HL-60 (cell line): ENCODE data around the gene FTO.

Experiments
- DNase-seq, 2 experiments: peaks; one replicate each; pipeline ENCODE4 v3.0.0-alpha.2; 2010 to 2020; ENCODE audit warnings: low read depth in 1 of 2, low spot score in 1 of 2
- H3K27ac ChIP-seq: fragments of 250-450 bp; sonication (Bioruptor Pico); replicated peaks from 2 replicates; pipeline ENCODE4 v1.5.1; 2020; ENCODE audit warnings: mild to moderate bottlenecking, moderate library complexity
- H3K27me3 ChIP-seq: fragments of 250-450 bp; sonication (Bioruptor Pico); 2 replicates; pipeline ENCODE4 v1.5.1; 2021; ENCODE audit warnings: mild to moderate bottlenecking, moderate library complexity; ENCODE audit not compliant: insufficient read depth, poor library complexity, severe bottlenecking
- H3K4me3 ChIP-seq: replicated peaks from 2 replicates; pipeline ENCODE4 v1.5.1; 2011; ENCODE audit warnings: mild to moderate bottlenecking, control low read depth, low read length; ENCODE audit not compliant: insufficient read depth
- GABPA ChIP-seq: IDR thresholded peaks from 2 replicates; pipeline ENCODE4 v1.6.1; 2012; ENCODE audit warnings: low read depth
- POLR2AphosphoS5 ChIP-seq: IDR thresholded peaks from 2 replicates; pipeline ENCODE4 v1.6.1; 2012; ENCODE audit warnings: low read depth
- SPI1 ChIP-seq: IDR thresholded peaks from 2 replicates; pipeline ENCODE4 v1.6.1; 2012; ENCODE audit warnings: low read depth, mild to moderate bottlenecking, borderline replicate concordance
- TF ChIP-seq, protein P1 (sequence below): IDR thresholded peaks from one replicate; pipeline ENCODE4 v1.5.1; 2011; ENCODE audit warnings: low read length, control low read depth, inconsistent platforms; ENCODE audit not compliant: insufficient read depth
- TF ChIP-seq, protein P2 (sequence below): IDR thresholded peaks from 2 replicates; pipeline ENCODE4 v1.6.1; 2012; ENCODE audit warnings: low read depth; ENCODE audit not compliant: insufficient replicate concordance

FTO gene

DNA sequence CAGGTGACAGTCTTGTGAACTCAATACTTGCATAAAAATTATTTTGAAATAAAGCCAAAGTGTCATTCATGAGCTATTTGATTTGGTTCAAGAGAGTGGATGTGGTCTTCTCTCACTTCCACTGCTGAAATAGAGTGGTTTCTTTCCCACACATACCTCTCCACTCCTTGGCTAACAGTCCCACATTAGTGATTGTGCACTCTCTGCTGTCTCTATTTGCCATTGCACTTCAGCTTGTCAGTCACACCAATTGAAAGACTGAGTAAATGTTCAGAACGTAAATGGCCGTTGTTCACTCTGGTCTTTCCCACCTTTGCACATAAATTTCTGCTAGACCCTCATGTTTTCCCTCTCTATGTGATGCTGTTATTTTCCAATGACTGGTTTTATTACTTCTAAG lies 197.5 kb downstream of the FTO start:
- H3K4me3 ChIP-seq: no peak overlapping the region
- TF ChIP-seq POLR2AphosphoS5: no peak
- TF ChIP-seq, protein P1, sequence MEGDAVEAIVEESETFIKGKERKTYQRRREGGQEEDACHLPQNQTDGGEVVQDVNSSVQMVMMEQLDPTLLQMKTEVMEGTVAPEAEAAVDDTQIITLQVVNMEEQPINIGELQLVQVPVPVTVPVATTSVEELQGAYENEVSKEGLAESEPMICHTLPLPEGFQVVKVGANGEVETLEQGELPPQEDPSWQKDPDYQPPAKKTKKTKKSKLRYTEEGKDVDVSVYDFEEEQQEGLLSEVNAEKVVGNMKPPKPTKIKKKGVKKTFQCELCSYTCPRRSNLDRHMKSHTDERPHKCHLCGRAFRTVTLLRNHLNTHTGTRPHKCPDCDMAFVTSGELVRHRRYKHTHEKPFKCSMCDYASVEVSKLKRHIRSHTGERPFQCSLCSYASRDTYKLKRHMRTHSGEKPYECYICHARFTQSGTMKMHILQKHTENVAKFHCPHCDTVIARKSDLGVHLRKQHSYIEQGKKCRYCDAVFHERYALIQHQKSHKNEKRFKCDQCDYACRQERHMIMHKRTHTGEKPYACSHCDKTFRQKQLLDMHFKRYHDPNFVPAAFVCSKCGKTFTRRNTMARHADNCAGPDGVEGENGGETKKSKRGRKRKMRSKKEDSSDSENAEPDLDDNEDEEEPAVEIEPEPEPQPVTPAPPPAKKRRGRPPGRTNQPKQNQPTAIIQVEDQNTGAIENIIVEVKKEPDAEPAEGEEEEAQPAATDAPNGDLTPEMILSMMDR: no peak
- TF ChIP-seq, protein P2, sequence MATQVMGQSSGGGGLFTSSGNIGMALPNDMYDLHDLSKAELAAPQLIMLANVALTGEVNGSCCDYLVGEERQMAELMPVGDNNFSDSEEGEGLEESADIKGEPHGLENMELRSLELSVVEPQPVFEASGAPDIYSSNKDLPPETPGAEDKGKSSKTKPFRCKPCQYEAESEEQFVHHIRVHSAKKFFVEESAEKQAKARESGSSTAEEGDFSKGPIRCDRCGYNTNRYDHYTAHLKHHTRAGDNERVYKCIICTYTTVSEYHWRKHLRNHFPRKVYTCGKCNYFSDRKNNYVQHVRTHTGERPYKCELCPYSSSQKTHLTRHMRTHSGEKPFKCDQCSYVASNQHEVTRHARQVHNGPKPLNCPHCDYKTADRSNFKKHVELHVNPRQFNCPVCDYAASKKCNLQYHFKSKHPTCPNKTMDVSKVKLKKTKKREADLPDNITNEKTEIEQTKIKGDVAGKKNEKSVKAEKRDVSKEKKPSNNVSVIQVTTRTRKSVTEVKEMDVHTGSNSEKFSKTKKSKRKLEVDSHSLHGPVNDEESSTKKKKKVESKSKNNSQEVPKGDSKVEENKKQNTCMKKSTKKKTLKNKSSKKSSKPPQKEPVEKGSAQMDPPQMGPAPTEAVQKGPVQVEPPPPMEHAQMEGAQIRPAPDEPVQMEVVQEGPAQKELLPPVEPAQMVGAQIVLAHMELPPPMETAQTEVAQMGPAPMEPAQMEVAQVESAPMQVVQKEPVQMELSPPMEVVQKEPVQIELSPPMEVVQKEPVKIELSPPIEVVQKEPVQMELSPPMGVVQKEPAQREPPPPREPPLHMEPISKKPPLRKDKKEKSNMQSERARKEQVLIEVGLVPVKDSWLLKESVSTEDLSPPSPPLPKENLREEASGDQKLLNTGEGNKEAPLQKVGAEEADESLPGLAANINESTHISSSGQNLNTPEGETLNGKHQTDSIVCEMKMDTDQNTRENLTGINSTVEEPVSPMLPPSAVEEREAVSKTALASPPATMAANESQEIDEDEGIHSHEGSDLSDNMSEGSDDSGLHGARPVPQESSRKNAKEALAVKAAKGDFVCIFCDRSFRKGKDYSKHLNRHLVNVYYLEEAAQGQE: no peak
- no peak for TF ChIP-seq SPI1
- TF ChIP-seq GABPA: no peak
- no peak for DNase-seq
- H3K27ac ChIP-seq: no peak overlapping the region
- H3K27me3 ChIP-seq: no peaks in the 10 kb centered on the region

DNA sequence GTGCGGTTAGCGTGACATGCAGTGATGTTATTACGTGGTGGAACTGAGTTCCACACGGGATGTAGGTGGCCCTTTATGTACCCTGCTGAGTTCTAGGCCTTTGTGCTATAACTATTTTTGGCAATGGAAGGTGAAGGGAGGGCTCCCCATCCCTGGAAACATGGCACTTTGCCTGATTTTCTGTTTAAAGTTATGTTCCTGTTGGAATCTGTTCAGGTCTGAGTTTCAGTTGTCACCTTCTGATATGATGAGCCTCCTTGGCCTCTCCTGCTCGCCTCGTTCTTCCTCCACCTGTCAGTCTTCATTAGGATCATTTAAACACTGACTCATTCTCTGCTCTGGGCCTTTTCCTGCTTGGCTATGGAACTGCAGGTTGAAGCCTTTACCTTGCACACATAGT lies 200.6 kb downstream of the FTO start:
- Histone ChIP-seq H3K27ac (no peak overlapping the region), H3K27me3 (no peaks in the 10 kb centered on the region), H3K4me3 (no peak overlapping the region)
- no peak for DNase-seq
- TF ChIP-seq SPI1 (no peak), GABPA (no peak), POLR2AphosphoS5 (no peak)
- TF ChIP-seq, protein P1: no peak
- TF ChIP-seq, protein P2: no peak

DNA sequence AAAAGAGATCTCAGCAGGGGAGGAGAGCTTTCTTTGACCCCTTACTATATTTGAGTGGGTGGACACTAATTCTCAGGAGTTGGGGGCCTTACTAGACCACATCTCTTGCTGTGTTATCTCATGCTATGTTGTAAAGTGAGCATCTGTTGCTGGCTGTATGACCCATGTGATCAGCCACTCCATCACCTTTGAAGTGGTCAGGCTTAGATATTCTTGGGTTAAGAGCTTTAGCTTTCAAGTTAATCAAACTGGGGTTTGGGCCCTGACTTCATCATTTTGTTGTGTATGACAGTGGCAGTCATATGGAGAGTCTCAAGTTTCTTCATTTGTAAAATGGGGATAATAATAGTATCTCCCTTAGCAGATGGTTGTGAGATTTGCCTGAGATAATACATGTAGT lies 201.1 kb downstream of the FTO start:
- Histone ChIP-seq H3K27me3 (no peaks in the 10 kb centered on the region), H3K4me3 (no peak overlapping the region), H3K27ac (no peak overlapping the region)
- TF ChIP-seq GABPA (no peak), POLR2AphosphoS5 (no peak), SPI1 (no peak)
- TF ChIP-seq, protein P2: no peak
- TF ChIP-seq, protein P1: no peak
- DNase-seq: no peak
